BJ (cell line): ENCODE data around the gene CABP4. TPM values are rescaled to one million over a fixed set of nuclear protein-coding genes. Genes with fewer than 3 reads are reported as not detected.

Experiments used
- CTCF ChIA-PET: fragments of 350-600 bp; formaldehyde crosslinking; extraction: SDS; loops from one replicate; lab custom pipeline; 2021; ENCODE audit warnings: antibody characterized with exemption, inconsistent platforms; lab: Yijun Ruan, JAX
- POLR2A ChIA-PET: fragments of 300-600 bp; sonication (Branson Sonifier 250); formaldehyde crosslinking; extraction: SDS; loops from one replicate; lab custom pipeline; 2021; ENCODE audit warnings: antibody characterized with exemption; lab: Charles Lee
- DNase-seq: peaks from one replicate; pipeline ENCODE4 v3.0.0-alpha.2; 2011; ENCODE audit warnings: low read depth
- H3K27me3 ChIP-seq: 2 replicates; pipeline ENCODE4 v1.6.0; 2011; ENCODE audit warnings: low read length; ENCODE audit not compliant: control insufficient read depth, insufficient read depth
- H3K36me3 ChIP-seq: 2 replicates; pipeline ENCODE4 v1.5.1; 2011; ENCODE audit warnings: low read length; ENCODE audit not compliant: control insufficient read depth, insufficient read depth
- H3K4me3 ChIP-seq: 2 replicates; pipeline ENCODE4 v1.5.1; 2011; ENCODE audit warnings: low read depth, mild to moderate bottlenecking, control low read depth, low read length
- polyA plus RNA-seq: library from polyadenylated mRNA; depleted of rRNA; stranded (reverse); fragments of >200 nt; gene quantifications from 2 replicates; pipeline ENCODE4 v1.2.3, GENCODE V29; 2011
- TF ChIP-seq, protein P1 (sequence below): IDR thresholded peaks from 2 replicates; pipeline ENCODE4 v1.5.1; 2011; ENCODE audit warnings: low read depth, mild to moderate bottlenecking, control low read depth, inconsistent platforms, low read length, moderate library complexity; ENCODE audit not compliant: insufficient read depth

Gene CABP4
- polyA plus RNA-seq, 1 experiment, result not detected

DNA sequence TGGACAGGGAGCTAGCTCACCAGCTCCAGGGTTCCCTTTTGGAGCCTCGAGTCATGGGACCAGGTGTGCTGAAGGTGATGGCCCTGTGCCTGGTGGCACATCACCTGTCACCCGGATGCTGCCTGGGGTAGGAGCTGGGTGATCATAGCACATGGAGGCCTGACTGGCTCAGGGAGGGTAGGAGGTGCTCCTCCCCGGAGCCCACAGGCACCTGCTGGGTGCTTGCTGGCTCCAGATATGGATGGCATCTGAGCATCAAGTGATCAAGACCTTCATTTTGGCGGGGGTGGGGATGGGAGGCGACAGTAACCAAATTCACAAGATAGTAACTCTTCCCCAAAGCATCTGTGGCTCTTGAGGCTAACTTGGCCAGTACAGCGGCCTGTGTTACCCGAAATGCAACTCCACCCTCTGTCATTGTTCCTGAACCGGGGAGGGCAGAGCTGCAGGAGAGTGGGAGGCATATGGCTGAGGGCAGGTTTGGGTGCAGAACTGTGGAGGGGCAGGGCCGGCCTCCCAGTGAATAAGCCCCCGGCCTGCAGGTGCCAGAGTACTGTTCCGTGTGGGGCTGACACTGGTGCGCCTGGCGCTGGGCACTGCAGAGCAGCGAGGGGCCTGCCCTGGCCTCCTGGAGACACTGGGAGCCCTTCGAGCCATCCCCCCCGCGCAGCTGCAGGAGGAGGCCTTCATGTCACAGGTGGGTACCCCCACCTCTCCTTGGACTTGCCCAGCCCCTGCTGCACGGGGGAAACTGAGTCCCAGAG lies 46.5 kb upstream of the CABP4 start:
- TF ChIP-seq, protein P1, sequence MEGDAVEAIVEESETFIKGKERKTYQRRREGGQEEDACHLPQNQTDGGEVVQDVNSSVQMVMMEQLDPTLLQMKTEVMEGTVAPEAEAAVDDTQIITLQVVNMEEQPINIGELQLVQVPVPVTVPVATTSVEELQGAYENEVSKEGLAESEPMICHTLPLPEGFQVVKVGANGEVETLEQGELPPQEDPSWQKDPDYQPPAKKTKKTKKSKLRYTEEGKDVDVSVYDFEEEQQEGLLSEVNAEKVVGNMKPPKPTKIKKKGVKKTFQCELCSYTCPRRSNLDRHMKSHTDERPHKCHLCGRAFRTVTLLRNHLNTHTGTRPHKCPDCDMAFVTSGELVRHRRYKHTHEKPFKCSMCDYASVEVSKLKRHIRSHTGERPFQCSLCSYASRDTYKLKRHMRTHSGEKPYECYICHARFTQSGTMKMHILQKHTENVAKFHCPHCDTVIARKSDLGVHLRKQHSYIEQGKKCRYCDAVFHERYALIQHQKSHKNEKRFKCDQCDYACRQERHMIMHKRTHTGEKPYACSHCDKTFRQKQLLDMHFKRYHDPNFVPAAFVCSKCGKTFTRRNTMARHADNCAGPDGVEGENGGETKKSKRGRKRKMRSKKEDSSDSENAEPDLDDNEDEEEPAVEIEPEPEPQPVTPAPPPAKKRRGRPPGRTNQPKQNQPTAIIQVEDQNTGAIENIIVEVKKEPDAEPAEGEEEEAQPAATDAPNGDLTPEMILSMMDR, result no peak
- Histone ChIP-seq H3K27me3 (peaks cover 14% of the 10 kb centered on the region), H3K4me3 (no peak overlapping the region), H3K36me3 (no peaks in the 10 kb centered on the region)
- ChIA-PET POLR2A (no interaction called here), CTCF (interaction anchor here (1.2 kb wide), 1 partner anchor 57 kb away, joined by 3 read pairs; no protein-coding TSS in a partner anchor)
- no peak for DNase-seq

DNA sequence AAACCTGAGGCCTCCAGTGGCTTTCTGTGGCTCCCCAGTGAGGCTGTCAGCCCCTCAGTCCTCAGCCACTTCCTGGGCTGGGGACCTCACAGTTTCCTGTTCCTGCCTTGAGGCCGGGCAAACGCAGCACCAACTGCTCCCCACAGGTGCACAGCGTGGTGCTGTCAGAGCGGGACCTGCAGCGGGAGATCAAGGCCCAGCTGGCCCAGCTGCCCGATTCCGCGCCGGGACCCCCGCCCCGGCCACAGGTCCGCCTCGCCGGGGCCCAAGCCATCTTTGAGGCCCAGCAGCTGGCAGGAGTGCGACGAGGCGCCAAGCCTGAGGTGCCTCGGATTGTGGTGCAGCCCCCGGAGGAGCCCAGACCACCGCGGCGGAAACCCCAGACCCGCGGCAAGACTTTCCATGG lies 45.9 kb upstream of the CABP4 start:
- H3K27me3 ChIP-seq, result peaks cover 14% of the 10 kb centered on the region
- H3K36me3 ChIP-seq, result no peaks in the 10 kb centered on the region
- no peak for DNase-seq
- TF ChIP-seq, protein P1, result no peak
- ChIA-PET POLR2A (no interaction called here), CTCF (interaction anchor here (1.2 kb wide), 1 partner anchor 58 kb away, joined by 3 read pairs; no protein-coding TSS in a partner anchor)
- H3K4me3 ChIP-seq, result no peak overlapping the region

DNA sequence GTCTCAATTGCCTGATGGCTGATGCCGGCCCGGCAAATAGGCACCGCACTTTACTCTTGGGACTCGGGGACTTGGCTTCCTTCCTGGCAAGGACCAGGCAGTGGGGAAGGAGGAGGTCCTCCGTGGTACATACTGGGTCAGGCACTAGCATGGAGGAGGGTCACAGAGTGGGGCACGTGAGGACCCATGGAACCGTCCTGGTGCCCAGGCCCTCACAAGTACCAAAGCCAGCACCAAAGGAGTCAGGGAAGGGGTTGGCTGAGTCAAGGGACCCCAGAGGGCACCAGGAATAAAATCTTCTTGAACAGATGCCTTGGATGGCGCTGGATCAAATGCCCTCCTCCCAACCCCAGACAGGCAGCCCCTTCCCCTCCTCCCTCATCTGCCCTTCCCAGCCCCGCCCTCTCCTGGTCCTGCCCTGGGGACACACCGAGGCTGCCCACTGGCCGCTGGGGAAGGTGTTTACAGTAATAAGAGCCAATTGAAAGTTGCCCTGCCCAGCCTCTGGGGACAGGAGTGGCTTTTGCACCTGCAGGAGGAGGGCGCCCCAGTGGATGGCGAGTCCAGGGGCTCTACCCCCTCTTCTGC lies 45.3 kb upstream of the CABP4 start:
- ChIA-PET POLR2A (no interaction called here), CTCF (no interaction called here)
- no peak for DNase-seq
- no peaks in the 10 kb centered on the region for H3K36me3 ChIP-seq
- TF ChIP-seq, protein P1, result no peak
- peaks cover 14% of the 10 kb centered on the region for H3K27me3 ChIP-seq
- no peak overlapping the region for H3K4me3 ChIP-seq

DNA sequence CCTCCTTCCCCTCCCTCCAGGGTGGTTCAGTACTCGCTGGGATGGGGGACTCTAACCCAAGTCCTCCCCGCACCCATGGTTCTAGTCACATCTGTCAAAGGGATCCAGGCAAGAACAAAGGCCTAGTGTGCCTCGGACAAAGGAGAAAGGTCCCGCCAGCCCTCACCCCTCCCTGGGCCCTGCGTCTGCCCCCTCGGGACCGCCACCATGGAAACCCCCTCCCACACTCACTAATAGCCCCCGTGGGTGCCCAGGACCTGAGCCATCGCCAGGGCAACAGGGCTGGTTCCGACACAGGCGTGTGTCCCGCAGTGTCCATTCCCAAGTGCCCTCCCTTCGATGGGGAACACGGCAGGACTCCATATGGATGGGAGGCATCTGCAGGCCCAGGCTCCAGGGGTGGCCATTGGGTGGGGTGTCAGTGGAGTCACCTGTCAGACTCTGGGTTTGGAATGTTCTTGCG lies 44.8 kb upstream of the CABP4 start:
- ChIA-PET POLR2A (no interaction called here), CTCF (no interaction called here)
- H3K4me3 ChIP-seq, result no peak overlapping the region
- no peak for DNase-seq
- TF ChIP-seq, protein P1, result no peak
- H3K36me3 ChIP-seq, result no peaks in the 10 kb centered on the region
- H3K27me3 ChIP-seq, result peaks cover 17% of the 10 kb centered on the region

DNA sequence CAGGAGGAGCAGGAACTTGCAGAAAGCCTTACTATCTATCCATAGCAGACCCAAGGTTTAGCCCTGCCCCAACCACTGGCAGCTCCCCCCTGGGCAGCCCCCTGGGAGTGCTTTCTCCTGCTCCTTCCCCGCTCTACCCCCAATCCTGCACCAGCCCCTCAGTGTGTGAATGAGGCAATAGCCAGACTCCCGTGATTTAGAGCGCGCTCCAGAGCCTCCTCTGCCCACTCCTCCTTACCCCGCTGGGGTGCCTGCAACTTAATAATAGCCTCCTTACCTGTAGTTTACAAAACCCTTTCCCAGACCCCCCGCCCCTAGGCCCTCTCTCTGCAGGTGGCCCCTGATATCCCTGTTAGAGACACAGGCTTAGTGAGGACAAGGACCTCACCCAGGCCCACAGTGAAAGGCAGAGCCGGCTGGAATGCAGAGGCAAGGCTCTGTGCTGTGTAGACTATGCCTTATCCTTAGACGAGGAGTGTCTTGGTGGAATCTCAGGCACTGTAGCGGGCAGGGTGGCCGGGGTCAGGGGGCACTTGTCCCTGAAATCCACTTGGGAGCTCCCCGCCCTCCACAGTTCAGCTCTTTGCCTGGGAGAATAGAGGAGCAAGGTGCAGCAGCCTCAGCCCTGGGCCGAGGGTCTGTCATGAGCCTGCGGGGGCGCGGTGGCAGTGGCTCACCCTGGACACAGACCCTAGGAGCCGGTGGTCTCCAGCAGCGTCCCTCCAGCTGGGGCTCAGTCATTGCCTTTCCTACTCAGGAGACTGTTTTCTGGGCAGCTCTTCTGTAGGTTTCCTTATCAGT lies 44.0 kb upstream of the CABP4 start:
- H3K36me3 ChIP-seq, result no peaks in the 10 kb centered on the region
- TF ChIP-seq, protein P1, result no peak
- peaks cover 17% of the 10 kb centered on the region for H3K27me3 ChIP-seq
- ChIA-PET POLR2A (no interaction called here), CTCF (interaction anchor here (1.9 kb wide), 1 partner anchor 29 kb away, joined by 5 read pairs; no protein-coding TSS in a partner anchor)
- H3K4me3 ChIP-seq, result no peak overlapping the region
- no peak for DNase-seq
